HG03159 (cell line): ENCODE measurements around the gene SPATS2L.
"Not testable (repeated sequence)": the region's sequence is repeated elsewhere in the genome, so short reads cannot be mapped to it uniquely, and the experiment has no call there.

Source experiments
- ATAC-seq: cut with Tn5 transposase; IDR thresholded peaks from one replicate; pipeline ENCODE4 v1.9.1; 2021; ENCODE audit warnings: mild to moderate bottlenecking, moderate library complexity; ENCODE audit not compliant: unreplicated experiment

Gene SPATS2L

GRCh38 chr2:200319548-200320337 is 13.2 kb downstream of the SPATS2L start:
- ATAC-seq = no peak

DNA sequence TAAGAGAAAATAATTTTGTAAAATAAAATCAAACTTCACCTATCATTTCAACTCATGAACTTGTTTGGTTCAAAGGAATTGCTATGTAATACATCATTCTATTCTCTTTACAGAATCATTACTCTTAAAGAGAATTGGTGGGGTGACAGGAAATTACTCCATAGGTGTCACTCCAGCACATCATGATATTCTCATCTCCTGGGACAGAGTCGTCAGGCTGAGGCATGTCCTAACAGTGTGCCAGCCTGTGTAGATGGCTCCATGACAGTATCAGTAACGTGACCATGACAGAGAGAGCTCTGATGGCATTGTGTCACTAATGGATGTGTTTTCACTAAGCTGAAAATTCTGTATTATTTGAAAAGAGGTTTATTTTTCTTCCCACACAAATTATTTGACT is 13.9 kb downstream of the SPATS2L start:
- ATAC-seq = no peak

DNA sequence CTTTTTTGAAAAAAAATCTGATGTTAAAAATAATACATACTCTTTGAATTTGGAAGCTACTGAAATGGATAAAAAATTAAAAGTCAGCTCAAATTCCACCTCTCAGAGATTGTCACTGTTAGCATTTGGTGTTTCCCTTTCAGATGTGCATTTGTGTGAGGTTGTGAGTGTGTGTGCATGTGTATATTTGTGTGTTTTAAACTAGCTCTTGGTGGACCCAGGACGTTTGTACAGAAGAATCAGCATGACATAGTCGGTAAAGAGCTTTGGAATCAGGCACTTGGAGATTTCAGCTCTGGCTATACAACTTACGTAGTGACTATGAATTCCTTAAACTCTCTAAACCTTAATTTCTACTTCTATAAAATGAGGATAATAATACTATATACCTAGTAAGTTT is 14.5 kb downstream of the SPATS2L start:
- no peak for ATAC-seq

DNA sequence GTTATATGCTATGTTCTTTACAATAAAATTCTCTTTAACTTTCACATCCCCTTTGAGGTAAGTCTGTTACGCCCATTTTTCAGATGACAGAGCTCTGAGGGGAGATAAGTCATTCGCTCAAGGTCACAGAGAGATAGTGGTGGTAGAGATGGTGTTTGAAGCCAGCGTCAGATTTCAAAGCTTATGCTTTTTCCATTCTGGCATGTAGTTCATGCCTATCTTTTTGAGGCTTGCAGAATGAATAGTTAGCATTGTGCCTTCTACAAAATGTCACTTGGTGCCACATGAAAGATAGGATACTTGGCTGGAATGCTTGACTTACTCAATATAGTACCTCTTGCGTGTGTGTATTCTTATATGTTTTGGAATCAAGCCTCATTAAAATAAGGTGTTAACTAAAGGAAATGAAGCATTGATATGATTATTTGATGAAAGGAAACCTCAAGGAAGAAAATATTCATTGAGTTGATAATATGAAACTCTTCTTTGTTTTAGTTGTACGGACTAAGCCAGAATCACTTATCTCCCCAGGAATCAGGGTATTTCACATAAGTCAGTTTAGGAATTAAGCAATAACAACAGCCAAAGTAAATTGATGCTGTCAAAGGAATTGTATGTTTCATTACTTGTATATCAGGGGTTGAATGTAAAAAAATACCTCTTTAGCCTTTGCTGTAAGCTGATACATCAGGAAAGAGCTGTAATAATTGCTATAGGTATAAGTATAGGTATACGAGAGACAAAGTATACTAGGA is 15.5 kb downstream of the SPATS2L start:
- ATAC-seq = no peak

DNA sequence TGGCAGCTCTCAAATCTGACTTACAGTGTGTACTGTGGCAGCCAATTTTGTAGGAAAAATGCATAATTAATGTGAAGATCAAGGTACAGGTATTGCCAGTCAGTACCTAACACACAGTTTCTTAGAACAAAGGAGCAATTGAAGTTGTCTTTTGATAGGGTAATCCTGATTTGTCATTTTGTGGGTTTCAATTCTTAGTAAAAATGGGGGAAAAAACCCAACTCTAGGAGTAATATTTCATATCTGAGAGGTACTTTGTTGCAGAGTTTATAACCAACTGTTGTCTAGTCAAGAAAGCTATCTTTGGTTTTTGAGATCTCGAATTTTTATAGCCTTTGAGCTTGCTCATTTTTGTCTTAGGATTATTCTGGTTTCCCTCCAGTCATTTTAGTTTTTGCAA is 16.1 kb downstream of the SPATS2L start:
- ATAC-seq = no peak

DNA sequence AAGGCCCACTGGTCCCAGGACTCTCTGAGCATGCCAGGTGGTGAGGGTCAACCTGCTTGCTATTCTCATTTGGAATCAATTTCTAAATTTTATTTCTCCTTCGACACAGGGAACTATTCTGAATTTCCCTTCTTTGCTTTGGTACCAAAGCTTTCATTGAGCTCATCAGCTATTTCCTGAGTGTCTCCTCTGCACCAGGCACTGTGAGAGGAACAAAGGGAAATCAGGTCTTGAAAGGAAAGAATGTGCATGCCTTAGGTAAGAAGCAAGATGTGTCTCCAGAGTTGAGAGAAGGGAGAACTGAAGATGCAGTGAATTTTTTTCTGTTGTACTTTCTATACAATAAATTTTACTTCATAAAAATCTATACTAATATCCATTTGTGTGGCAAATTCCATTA is 17.9 kb downstream of the SPATS2L start:
- ATAC-seq = no peak

DNA sequence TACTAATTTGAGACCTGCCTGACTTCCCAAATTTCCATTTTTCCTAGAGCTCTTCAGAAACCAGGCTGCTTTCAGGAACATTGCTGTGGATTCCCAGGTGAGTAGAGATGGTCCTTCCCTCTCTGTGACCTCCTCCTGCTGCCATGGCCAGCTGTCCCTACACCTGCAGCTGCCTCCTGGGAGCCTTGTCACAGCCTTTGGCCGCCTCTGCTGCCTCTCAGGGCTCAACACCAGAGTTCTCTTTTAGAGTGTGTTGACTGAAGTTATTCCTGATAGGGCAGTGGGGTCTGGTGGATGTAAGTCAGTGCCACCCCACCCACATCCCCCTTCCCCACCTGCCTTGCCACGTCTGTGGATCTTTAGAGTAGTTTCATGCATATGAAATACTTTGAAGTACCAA is 22.9 kb downstream of the SPATS2L start:
- no peak for ATAC-seq

- no peak for ATAC-seq
Measured at GRCh38 chr2:200329798-200330197, 23.3 kb downstream of the SPATS2L start.

GRCh38 chr2:200330351-200331060 is 24.0 kb downstream of the SPATS2L start:
- no peak for ATAC-seq

DNA sequence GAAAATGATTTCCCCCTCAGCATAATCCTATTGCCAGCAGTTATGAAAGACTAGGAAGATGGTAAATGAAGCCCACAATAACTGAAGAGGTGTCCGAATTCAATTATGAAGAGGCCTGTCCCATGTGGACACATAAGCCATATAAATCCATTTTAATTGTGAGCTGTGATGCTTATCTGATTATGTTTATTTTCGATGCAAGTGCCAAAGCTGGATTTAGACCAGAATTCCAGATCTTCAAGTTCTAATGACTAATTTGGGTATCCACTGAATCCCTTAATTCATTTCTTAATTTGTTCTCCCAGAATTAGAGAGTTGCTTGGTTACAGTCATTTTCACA is 24.5 kb downstream of the SPATS2L start:
- no peak for ATAC-seq

- ATAC-seq = no peak
Measured at GRCh38 chr2:200335657-200336056, 29.2 kb downstream of the SPATS2L start.

DNA sequence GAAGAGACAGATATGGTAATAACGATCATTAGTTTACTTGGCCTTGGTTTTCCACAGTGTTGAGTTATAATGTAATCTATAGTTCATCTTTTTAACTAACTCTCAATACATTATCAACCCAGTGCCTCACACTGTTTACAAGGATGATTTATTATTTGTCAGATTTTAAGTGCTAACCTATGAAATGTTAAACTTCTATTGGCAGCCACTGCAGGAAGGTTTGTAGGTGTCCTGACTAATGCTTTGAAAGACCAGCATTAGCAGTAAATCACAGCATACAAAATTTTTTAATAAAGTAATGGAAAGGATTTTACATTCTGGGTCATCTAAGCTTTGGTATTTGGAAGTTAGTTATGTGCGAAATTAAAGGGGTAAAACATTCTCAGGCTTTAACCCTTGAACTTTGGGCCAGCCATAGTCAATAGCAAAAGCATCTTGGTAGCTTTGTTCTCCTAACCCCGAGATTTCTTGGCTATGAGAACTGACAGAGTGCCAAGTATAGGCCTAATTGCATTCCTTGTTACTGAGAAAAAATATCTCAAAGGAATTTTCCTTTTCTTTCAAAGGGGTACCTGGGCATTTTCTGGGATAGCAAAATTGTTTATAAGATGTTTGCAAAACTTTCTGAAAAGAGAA is 30.6 kb downstream of the SPATS2L start:
- no peak for ATAC-seq

GRCh38 chr2:200337621-200338020 is 31.1 kb downstream of the SPATS2L start:
- ATAC-seq = no peak

GRCh38 chr2:200338692-200339091 is 32.2 kb downstream of the SPATS2L start:
- ATAC-seq = no peak

GRCh38 chr2:200340508-200341224 is 34.2 kb downstream of the SPATS2L start:
- ATAC-seq = no peak

GRCh38 chr2:200341376-200341775 is 34.9 kb downstream of the SPATS2L start:
- ATAC-seq = no peak

GRCh38 chr2:200342235-200342634 is 35.7 kb downstream of the SPATS2L start:
- no peak for ATAC-seq

DNA sequence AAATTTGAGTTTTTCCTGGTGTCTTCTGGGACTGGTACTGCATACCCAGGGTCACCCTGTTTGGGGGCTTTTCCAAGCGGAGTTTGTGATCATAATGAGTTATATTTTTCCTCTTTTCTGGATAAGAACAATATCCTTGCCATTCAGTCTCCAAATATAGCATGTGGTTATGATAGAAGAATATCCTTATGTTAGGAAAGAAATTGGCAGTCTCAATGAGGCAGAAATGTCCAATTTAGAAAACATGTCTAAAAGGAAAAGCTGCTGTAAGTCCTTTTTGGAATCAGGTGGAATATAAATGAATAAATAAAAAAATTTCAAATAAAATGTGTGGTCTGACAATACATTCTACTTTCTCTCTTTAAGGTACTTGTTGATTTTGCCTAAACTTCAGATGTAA is 36.2 kb downstream of the SPATS2L start:
- no peak for ATAC-seq

DNA sequence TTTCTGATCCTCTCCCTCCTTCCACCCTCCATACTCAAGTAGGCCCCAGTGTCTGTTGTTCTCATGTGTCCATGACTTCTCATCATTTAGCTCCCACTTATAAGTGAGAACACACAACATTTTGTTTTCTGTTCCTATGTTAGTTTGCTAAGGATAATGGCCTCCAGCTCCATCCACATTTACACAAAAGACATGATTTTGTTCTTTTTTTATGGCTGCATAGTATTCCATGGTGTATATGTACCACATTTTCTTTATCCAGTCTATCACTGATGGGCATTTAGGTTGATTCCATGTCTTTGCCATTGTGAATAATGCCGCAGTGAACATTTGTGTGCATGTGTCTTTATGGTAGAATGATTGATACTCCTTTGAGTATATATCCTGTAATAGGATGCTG is 37.7 kb downstream of the SPATS2L start:
- not testable (repeated sequence) for ATAC-seq

DNA sequence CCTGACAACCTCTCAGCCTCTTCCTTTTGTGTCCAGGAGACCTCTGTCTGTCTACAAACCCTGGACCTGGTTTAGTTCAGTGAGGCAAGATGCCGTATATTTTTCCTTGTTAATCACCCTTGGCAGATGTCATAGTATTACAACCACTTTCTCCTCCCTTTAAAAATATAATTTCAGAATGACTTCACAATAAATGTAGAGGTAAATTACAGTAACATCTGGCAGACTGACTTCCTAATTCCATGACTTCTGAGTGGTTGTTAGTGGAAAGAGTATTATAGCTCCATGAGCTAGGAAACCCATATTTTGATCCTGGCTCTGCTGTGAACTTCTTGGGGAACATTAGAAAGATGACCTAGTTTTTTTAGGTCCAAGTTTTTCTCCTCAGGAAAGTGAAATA is 39.5 kb downstream of the SPATS2L start:
- no peak for ATAC-seq

GRCh38 chr2:200347301-200347700 is 40.8 kb downstream of the SPATS2L start:
- no peak for ATAC-seq
